Stimulated activated naive B cell treated with anti-CD40 and anti-IgM and Interleukin-4, amounts not matched to agents 10 μg/mL and 1 μg/mL and 100 μg/mL, for 72 hours (primary cell): ENCODE results near the gene PLK2.

Experiments used
- ATAC-seq, 2 donors: fragments of 150-1000 bp; cut with Tn5 transposase; replicated peaks; 2 replicates each; pipeline ENCODE4 v1.10.0; 2021; ENCODE audit warnings: moderate library complexity in 1 of 2
- DNase-seq: peaks from one replicate; pipeline ENCODE4 v3.0.0; 2021
- H3K27ac Mint-ChIP-seq: one replicate; pipeline ENCODE4 v1.8.0; 2022; ENCODE audit warnings: mild to moderate bottlenecking, mixed read lengths
- H3K27me3 Mint-ChIP-seq, 2 donors: one replicate each; pipeline ENCODE4 v1.8.0; 2022; ENCODE audit warnings: mixed read lengths in 2 of 2
- H3K36me3 Mint-ChIP-seq, 2 donors: one replicate each; pipeline ENCODE4 v1.8.0; 2022; ENCODE audit warnings: mixed read lengths in 2 of 2, mild to moderate bottlenecking in 1 of 2
- H3K4me1 Mint-ChIP-seq, 2 donors: one replicate each; pipeline ENCODE4 v1.8.0; 2022; ENCODE audit warnings: mixed read lengths in 2 of 2, mild to moderate bottlenecking in 1 of 2
- H3K4me3 Mint-ChIP-seq, 2 donors: one replicate each; pipeline ENCODE4 v1.8.0; 2022; ENCODE audit warnings: mild to moderate bottlenecking in 2 of 2, mixed read lengths in 2 of 2, moderate library complexity in 1 of 2
- H3K9me3 Mint-ChIP-seq, 2 donors: one replicate each; pipeline ENCODE4 v1.8.0; 2022; ENCODE audit warnings: mixed read lengths in 2 of 2, mild to moderate bottlenecking in 1 of 2

PLK2 gene

DNA sequence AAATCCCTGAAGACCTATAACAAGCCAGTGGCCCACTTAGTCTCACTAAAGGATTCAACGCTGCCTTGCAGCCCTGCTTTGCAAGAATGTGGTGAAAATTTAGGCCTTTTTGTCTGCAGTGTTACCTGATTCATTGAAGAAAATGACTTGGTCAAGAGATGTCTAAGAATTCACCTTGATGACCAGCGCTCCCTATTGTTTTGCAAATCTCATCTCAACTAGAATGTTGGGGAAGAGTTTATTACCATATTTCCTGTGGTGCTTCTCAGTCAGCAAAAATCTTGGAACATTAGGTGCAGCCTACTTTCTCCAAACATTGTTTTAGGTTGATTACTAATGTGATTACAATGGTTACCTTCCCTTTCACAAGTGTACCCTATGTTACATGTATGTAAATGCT lies 53.5 kb downstream of the PLK2 start:
- DNase-seq = no peak
- Mint-ChIP-seq H3K9me3 (no peaks in the 10 kb centered on the region), H3K4me3 (no peak overlapping the region)

DNA sequence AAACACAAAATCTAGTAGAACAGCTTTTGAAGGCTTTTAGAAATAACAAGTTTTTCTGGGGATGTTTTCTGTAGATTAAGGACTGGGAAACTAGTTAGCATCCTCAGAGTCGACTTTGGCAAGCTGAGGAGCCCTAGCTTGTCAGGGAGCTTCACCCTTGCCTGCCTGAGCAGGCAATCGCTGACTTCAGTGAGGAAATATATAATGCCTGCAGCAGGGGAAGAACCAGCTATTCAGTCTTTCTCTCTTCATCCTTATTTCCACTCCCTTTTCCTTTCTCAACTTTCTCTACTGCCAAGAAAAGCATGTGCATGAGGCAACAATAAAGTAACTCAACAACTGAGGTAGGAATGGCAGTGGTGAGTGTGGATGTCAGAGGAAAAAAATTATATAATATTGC lies 54.7 kb downstream of the PLK2 start:
- ATAC-seq = no peak
- no peaks in the 10 kb centered on the region for H3K9me3 Mint-ChIP-seq
- no peak for DNase-seq
- H3K27ac Mint-ChIP-seq = no peak overlapping the region
- peaks cover 0 to 13% of the 10 kb centered on the region in 2 donors for H3K27me3 Mint-ChIP-seq
- H3K4me1 Mint-ChIP-seq = no peaks in the 10 kb centered on the region
- H3K36me3 Mint-ChIP-seq = no peaks in the 10 kb centered on the region
- no peak overlapping the region for H3K4me3 Mint-ChIP-seq

More for the DNA sequence above, 53.5 kb downstream of the PLK2 start:
- Mint-ChIP-seq H3K36me3 (no peaks in the 10 kb centered on the region), H3K27ac (no peak overlapping the region), H3K27me3 (peaks cover 0 to 13% of the 10 kb centered on the region in 2 donors), H3K4me1 (no peaks in the 10 kb centered on the region)
- no peak for ATAC-seq

DNA sequence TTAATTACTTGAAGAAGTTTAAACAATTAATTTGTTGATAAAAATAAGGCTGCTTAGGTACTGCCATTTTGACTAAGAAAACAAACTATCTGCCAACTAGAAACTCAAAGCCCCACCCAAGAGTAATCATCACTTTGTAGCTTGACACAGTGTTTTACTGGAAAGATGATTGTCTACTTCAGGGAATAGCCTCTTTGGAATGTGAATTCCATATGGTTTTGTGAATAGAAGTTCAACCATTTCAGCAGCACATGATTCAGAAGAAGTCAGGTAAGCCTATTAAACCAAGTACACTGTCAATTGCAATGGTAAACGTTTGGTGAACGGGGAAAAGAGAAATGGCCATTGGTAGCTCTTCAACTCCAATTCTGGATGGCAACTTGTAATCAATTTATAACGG lies 55.2 kb downstream of the PLK2 start:
- H3K4me3 Mint-ChIP-seq = no peak overlapping the region
- DNase-seq (no peak), ATAC-seq (no peak)
- no peak overlapping the region for H3K27ac Mint-ChIP-seq
- H3K36me3 Mint-ChIP-seq = no peaks in the 10 kb centered on the region
- no peaks in the 10 kb centered on the region for H3K9me3 Mint-ChIP-seq
- peaks cover 0 to 13% of the 10 kb centered on the region in 2 donors for H3K27me3 Mint-ChIP-seq
- H3K4me1 Mint-ChIP-seq = no peaks in the 10 kb centered on the region
